ENCODE results near the gene SLC43A1. TPM values are rescaled to one million over a fixed set of nuclear protein-coding genes. Genes with fewer than 3 reads are reported as not detected.
"Not testable (repeated sequence)": the region's sequence is repeated elsewhere in the genome, so short reads cannot be mapped to it uniquely, and the experiment has no call there.

Gene SLC43A1
- 10.5 and 15.9 TPM in 2 replicates for total RNA-seq

DNA sequence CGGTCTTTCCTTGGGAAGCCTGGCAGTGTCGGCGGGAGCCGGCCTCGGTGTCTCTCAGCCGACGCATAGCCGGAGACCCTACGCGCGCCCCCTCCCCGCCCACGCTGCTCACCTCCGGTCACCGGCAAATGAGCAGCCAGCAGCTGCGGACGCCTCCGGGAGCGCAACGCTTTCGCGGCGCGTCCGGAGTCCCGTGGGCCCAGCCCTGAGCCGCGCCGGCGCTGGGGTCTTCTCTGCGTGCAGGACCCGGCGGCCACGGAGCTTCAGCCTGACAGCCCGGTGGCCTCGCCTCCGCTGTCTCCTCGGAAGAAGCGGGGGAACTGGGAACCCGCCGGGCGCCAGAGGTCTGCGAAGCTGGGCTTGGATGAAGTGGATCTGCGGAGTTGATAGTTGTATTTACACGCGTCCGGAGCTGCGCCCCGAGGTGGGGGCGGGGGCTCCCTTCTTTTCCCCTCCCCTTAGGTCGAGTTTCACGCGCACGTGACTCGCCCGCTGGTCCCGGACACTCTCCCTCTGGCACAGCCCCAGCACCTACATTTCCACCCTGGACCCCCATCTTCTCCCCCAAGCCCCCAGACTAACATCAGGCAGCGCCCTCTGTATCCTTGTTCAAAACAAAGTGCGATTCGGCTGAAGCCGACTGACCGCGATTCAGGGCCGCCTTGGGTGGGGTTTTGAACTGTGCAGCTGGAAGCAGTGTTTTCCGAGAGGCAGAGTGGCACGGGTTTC is at the start of gene SLC43A1:
Gene SLC43A1 (minus strand): TSS at position 371 of the 729 bp plus-strand sequence. CDS start 1,591 bp downstream, outside the sequence.
- no peak for DNase-seq (ENCODE audit: extremely low read depth, low read depth, low spot score)

DNA sequence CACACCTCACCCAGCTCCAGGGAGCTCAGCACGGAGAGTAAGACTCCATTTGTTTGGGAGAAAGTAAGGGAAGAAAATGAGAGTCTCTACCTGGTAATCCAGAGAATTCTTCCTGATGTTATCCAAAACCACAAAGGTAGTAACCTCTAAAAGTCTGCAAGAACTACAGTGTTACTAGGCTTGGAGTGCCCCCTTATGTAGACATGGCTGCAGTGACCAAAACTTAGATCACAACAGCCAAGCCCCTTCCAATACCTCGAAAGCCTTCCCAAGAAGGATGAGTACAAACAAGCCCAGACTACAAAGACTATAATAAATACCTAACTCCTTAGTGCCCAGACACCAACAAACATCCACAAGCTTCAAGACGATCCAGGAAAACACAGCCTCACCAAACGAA is 47.1 kb upstream of the SLC43A1 start:
- DNase-seq (ENCODE audit: extremely low read depth, low read depth, low spot score): no peak

DNA sequence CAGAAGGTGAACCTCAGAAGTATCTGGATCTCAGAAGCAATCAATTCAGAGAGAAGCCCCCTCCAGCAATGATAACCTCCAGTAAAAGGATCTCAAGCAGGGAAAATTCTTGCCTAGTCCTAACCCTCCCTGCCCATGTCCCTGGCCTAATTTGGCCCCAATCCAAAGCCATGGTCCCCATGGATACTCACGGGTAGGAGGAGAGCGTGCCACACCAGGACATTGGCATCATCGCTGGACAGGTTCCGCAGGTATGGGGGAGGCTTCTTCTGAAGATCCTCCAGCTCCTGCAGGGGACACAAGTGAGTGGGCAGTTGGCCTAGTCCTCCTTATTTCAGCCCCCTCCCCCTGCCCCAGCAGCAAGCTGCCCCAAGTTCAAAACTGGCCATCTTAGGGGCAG is 44.6 kb upstream of the SLC43A1 start:
- DNase-seq (ENCODE audit: extremely low read depth, low read depth, low spot score): no peak

DNA sequence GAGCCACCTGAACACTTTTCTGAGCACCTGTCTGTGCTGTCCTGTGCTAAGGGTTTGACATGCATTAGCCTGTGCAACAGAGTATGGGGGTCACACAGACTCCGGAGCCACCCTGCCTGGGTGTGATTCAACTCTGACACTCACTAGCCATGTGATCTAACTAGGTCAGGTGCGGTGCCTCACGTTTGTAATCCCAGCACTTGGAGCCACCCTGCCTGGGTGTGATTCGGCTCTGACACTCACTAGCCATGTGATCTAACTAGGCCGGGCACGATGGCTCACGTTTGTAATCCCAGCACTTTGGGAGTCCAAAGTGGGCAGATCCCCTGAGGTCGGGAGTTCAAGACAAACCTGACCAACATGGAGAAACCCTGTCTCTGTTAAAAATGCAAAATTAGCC is 40.5 kb upstream of the SLC43A1 start:
- DNase-seq (ENCODE audit: extremely low read depth, low read depth, low spot score): no peak

DNA sequence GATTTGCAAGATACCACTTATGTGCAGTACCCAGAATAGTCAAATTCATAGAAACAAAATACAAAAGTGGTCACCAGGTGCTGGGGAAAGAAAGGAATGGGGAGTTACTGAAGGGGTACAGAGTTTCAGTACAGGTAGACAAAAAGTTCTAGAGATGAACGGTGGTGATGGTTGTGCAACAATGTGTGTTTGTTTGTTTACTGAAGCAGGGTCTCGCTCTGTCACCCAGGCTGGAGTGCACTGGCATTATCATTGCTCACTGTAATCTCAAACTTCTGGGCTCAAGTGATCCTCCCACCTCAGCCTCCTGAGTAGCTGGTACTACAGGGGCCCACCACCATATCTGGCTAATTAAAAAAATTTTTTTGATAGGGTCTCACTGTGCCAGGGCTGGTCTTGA is 39.9 kb upstream of the SLC43A1 start:
- no peak for DNase-seq (ENCODE audit: extremely low read depth, low read depth, low spot score)

DNA sequence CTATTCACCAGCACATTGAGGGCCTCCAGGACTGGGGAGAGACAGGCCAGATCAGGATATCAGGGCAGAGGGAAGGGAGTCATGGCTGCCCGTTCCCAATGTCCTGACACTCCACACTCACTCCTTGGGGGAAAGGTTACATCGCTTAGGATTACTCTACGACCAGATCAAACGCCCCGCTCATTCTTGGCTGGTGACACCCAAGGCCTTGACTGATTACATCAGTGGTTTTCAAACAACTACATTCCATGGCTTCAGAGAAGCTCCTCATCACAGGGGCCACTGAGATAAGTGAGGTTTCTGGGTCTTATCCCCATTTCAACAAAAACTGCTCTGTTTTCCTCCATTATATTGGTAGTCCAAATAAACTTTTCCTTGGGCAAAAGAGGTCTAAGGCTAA is 37.0 kb upstream of the SLC43A1 start:
- no peak for DNase-seq (ENCODE audit: extremely low read depth, low read depth, low spot score)

DNA sequence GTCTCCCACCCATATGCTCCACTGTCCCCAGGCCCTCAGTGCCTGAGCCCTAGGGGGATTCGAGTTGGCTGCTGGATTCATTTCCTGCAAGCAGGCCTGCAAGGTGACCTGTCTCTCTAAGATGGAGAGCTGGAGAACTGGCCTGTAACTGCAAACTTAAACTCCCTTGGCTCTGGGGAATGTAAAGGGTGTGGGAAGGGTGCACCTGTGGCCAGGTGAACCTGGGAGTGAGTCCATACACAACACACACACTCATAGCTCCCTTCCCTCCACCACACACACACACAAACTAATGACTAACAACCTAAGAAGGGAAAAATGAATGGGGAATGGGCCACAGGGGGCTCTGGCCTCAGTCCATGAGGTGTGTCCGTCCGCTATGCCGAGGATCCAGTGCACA is 36.4 kb upstream of the SLC43A1 start:
- DNase-seq (ENCODE audit: extremely low read depth, low read depth, low spot score): no peak

DNA sequence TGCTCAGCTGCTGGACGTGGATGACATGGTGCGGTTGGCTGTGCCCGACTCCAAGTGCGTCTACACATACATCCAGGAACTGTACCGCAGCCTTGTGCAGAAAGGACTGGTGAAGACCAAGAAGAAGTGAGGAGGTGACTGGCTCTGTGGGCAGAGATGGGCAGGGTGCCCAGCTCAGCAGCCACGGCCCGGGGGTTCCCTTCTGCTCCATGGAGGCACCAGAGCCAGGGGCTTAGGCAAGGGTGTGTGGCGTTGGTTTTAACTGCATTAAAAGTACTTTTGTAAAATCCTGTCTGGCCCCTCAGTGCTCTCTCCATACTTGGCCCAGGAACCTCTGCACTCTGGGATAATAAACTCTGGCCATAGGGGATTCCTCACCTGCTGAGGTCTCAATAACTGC is 34.5 kb upstream of the SLC43A1 start:
- no peak for DNase-seq (ENCODE audit: extremely low read depth, low read depth, low spot score)

DNA sequence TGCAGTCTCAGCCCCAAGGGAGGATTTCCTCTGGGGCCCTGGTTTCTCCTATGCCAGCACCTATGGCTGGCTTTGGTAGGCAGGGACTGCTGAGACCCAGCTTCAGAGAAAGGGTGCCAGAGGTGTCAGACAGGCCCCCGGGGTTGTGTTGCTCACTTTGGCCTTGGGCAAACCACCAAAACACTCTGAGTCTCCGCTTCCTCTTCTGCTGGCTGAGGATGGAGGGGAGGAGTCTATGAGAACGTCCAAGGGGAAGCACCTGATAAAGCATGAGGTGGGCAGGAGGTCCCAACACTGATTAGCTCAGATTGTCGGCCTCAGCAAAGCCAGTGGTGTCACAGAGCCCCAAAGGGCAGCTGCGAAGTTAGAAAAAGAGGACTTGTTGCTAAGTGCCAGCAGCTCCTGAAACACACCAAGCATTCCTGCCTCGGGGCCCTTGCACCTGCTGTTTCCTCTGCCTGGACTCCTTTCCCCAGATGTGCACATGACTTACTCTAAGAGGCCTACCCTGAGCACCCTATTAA is 32.4 kb upstream of the SLC43A1 start:
- DNase-seq (ENCODE audit: extremely low read depth, low read depth, low spot score): no peak

DNA sequence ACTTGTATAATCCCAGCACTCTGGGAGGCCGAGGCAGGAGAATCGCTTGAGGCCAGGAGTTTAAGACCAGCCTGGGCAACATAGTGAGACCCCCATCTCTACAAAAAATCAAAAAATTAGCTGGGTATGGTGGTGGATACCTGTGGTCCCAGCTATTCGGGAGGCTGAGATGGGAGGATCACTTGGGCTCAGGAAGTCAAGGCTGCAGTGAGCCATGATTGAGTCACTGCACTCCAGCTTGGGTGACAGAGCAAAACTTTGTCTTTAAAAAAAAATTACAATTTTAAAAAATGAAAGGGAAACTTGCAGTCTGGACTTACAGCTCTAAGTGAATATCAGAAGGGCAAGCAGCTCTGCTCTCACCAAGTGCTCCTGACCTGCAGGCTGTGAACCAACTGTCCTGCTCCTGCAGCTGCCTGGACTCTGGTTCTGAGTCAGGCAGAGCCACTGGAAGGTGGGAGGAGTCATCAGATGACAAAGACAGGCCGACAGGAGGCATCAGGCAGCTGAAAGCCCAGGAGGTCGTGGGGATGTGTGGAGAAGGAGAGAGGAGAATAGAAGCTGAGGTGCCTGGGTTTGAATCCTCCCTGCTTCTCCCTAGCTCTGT is 31.5 kb upstream of the SLC43A1 start:
- no peak for DNase-seq (ENCODE audit: extremely low read depth, low read depth, low spot score)

DNA sequence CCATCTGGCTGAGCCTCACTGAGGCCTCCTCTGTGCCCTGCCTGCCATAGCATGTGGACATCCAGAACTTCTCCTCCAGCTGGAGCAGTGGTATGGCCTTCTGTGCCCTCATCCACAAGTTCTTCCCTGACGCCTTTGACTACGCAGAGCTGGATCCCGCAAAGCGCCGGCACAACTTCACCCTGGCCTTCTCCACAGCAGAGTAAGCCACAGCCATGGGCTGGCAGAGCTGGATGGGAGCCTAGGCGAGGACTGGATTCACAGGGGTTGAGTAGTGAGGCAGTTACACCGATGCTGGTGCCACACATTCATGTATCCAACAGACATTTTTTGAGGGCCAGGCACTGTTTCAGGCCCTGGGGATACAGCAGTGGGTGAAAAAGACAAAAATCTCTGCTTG is 30.9 kb upstream of the SLC43A1 start:
- DNase-seq (ENCODE audit: extremely low read depth, low read depth, low spot score): no peak

DNA sequence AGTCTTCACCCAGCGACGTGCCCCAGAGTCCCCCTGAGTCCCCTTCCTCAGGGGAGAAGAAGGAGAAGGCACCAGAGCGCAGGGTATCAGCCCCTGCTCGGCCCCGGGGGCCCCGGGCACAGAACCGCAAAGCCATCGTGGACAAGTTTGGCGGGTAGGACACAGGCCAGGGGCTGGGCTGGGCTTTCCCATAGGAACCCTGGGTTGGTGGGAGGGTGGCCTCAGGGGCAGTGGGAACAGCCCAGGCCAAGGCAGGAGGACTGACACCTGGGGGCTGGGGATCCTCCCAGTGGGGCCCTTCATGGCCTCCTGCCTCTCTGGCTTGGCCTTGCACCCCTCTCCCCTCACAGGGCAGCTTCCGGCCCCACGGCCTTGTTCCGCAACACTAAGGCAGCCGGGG is 30.4 kb upstream of the SLC43A1 start:
- no peak for DNase-seq (ENCODE audit: extremely low read depth, low read depth, low spot score)

DNA sequence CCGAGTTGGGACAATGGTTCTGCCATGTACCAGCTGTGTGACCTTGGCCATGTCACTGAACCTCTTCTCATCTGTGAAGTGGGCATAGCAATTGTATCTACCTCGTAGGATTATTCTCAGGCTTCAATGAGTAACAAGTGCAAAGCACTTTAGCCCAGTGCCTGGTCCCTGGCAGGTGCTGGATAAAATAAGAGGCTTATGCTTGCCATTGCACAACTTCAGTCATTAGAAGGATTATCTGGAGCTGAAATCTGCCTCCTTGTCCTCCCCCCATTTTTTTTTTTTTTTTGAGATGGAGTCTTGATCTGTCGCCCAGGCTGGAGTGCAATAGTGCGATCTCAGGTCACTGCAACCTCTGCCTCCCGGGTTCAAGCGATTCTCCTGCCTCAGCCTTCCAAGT is 29.1 kb upstream of the SLC43A1 start:
- DNase-seq (ENCODE audit: extremely low read depth, low read depth, low spot score): no peak

DNA sequence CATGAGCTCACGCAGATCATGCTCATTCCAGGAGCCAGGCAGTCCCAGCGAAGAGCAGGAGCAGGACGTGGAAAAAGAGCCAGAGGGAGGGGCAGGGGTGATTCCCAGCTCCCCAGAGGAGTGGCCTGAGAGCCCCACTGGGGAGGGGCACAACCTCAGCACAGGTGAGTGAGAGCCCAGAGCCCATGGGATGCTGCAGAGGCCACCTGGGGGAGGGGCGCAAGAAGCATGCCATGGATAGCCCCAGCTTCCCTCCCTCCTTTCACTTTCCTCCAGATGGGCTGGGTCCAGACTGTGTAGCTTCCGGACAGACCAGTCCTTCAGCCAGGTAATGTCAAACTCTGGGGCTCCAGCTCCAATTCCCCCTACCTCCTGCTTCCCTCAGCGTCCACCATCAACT is 28.1 kb upstream of the SLC43A1 start:
- DNase-seq (ENCODE audit: extremely low read depth, low read depth, low spot score): no peak

DNA sequence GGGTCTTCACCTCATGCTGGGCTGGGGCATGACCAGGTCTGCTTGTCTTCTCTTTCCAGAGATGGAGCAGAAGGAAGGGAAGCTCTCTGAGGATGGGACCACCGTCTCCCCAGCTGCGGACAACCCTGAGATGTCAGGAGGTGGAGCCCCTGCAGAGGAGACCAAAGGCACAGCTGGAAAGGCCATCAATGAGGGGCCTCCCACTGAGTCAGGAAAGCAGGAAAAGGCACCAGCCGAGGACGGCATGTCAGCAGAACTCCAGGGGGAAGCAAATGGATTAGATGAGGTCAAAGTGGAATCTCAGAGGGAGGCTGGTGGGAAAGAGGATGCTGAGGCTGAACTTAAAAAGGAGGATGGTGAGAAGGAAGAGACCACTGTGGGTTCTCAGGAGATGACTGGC is 27.1 kb upstream of the SLC43A1 start:
- DNase-seq (ENCODE audit: extremely low read depth, low read depth, low spot score): no peak

DNA sequence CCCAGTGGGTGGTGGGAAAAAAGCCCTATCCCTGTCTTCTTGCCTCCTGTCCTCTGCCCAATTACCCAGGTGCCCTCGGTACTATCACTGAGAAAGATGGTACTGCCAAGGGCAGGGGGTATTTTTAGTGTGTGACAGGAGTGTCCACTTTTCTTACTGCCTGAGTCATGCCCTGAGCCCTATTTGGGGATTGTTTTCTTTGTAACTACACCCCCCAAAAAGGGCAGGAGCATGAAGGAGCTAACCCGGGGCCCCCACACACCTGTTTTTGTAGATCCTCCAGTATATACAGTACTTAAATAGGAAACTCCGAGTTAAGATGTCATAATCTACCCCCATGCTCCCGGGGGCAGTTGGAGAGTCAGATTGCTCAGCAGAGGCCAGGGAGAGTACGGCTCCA is 25.7 kb upstream of the SLC43A1 start:
- no peak for DNase-seq (ENCODE audit: extremely low read depth, low read depth, low spot score)

DNA sequence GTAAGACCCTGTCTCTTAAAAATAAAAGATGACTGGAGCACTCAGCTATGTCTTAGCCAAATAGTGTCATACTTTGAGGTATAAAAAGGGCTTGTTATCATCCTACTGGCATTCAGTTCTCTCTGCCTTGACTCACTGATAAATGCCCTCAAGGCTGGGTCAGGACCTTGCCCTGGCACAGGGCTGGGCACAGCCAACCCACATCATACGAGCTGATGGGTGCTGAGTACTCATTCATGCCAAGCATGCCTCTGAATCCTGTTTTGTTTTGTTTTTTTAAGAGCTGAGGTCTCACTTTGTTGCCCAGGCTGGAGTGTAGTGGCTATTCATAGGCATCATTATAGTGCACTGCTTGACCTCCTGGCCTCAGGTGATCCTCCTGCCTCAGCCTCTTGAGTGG is 23.8 kb upstream of the SLC43A1 start:
- no peak for DNase-seq (ENCODE audit: extremely low read depth, low read depth, low spot score)

DNA sequence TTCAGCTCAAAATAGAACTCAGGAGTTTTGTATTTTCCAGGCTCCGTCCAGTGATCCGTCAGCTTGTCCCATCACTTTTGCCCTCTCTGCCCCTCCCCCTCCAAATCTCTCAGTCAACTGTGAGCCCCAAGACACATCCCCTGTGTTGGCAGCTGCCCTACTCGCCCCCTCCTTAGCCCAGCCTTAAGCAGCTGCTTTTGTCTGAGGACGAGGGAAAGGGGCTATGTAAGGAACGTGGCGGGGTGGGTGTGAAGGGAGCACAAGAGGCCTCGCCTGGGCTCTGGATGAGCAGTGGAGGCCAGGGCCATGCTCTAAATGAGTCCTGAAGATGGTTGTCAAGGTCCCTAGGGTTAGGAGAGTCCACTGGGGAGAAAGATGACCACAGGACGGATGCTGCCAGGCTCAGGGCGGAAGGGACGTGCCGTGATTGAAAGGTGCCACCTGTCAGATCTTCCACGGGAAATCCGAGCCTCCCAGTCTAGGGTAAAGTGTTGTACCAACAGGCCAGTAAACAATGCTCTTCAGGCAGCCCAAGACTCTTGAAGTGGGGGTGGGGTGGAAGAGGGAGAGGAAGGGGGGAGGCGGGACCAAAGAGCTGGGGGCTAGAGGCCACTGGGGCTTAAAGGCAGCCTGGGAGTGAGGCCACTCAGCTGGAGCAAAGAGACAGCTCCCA is 21.6 kb upstream of the SLC43A1 start, which contains the start of gene SMTNL1:
Gene SMTNL1 (plus strand): TSS at position 649 of the 673 bp plus-strand sequence. CDS start 5,048 bp downstream, outside the sequence.
- no peak for DNase-seq (ENCODE audit: extremely low read depth, low read depth, low spot score)

DNA sequence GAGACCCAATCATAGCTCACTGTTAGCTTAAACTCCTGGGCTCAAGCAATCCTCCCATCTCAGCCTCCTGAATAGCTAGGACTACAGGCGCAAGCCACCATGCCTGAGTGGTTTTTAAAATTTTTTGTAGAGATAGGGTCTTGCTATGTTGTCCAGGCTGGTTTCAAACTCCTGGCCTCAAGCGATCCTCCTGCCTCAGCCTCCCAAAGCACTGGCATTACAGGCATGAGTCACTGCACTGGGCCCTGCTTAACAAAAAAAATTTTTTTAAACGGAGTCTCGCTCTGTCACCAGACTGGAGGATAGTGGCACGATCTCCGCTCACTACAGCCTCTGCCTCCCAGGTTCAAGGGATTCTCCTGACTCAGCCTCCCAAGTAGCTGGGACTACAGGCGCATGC is 18.9 kb upstream of the SLC43A1 start:
- DNase-seq (ENCODE audit: extremely low read depth, low read depth, low spot score): not testable (repeated sequence)

DNA sequence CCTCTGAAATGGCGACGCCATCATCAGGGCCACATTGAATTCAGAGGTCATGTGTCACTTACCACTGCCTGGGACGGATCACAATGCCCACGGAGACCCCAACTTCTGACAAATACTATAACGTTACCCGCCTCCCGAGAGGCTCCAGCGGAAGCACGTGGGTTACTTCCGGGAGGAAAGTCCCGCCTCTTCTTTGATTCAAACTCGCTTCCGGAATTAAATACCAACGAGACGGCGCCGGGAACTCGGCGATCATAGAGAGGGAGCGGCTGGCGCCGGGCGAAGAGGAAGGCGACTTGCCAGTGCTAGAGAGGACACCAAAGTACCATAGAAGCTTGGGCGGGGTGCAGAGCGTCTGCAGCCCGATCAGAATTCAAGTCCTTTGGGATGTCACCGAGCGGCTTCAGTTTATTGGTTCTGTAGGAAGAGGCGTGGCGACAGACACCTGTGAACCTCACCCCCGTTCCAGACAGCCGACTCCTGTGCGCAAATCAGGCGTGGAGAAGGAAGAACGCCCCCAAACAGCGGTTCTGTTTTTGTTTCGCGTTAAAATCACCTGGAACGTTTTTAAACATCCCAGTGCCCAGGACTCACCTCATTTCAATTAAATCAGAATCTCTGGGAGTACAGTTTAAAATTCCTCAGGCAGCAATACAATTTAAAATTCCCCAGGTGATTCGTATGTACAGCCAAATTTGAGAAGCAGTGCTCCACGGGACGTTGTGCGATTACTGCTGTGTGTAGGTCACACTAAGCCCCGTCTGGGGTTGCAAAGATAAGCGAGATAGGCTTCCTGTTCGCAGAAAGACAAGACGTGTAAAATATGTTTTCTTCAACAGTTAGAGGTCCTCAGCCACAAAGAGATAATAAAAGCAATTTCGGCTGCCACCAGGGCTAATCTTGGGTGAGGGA is 15.3 kb upstream of the SLC43A1 start, which contains the start of gene TIMM10:
Gene TIMM10 (minus strand): TSS at position 159 of the 912 bp plus-strand sequence. CDS start 565 bp downstream, outside the sequence.
- peak; percentile 76 for DNase-seq (ENCODE audit: extremely low read depth, low read depth, low spot score)

DNA sequence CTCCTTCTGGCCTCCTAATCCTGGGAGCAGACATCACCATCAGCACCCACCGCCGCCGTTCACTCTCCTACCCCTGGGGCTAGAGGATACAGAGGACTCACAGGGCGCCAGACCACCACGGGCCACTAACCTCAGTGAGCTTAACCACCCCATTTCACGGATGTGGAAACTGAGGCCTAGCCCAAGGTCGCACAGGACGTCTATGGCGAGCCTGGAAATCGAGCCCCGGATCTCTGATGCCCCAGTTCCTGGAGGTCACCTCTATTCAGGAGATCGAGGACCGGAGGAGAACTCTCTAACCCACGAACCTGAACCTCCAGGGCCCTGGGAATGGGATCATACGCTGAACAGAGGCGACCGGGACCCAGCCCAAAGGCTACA is 14.7 kb upstream of the SLC43A1 start:
- no peak for DNase-seq (ENCODE audit: extremely low read depth, low read depth, low spot score)
